Keratinocyte (primary cell): ENCODE data around the gene ZDHHC7. TPM values are rescaled to one million over a fixed set of nuclear protein-coding genes. Genes with fewer than 3 reads are reported as not detected.
A peak's percentile ranks its signal among the peaks of the same experiment; 100 is the strongest.

Experiments
- DNase-seq: peaks from one replicate; pipeline ENCODE4 v3.0.0-alpha.2; 2011; ENCODE audit warnings: low read depth, missing footprints, low spot score
- FAIRE-seq: peaks from 2 replicates; lab custom pipeline; 2011; peaks lifted over from hg19 to GRCh38; lab: Jason Lieb, UNC
- H2AFZ ChIP-seq: 2 replicates; pipeline ENCODE4 v1.6.0; 2012; ENCODE audit warnings: low read length, control low read depth, inconsistent platforms; ENCODE audit not compliant: control insufficient read depth
- H3K27ac ChIP-seq: 2 replicates; pipeline ENCODE4 v1.5.1; 2011; ENCODE audit warnings: low read length; ENCODE audit not compliant: control insufficient read depth, insufficient read depth
- H3K27me3 ChIP-seq: 3 replicates; pipeline ENCODE4 v1.6.0; 2011; ENCODE audit warnings: low read length; ENCODE audit not compliant: control insufficient read depth, insufficient read depth; ENCODE audit errors: extremely low read depth
- H3K36me3 ChIP-seq, 2 experiments: 2 replicates in 1 of 2; 3 replicates in 1 of 2; pipeline ENCODE4 v1.5.1; 2011; ENCODE audit warnings: low read length in 2 of 2, mild to moderate bottlenecking in 1 of 2; ENCODE audit not compliant: control insufficient read depth in 2 of 2, insufficient read depth in 2 of 2; ENCODE audit errors: extremely low read depth in 1 of 2
- H3K4me1 ChIP-seq: 3 replicates; pipeline ENCODE4 v1.5.1; 2011; ENCODE audit warnings: low read length; ENCODE audit not compliant: control insufficient read depth, insufficient read depth; ENCODE audit errors: extremely low read depth
- H3K4me2 ChIP-seq: 3 replicates; pipeline ENCODE4 v1.6.0; 2011; ENCODE audit warnings: low read depth, low read length; ENCODE audit not compliant: control insufficient read depth, insufficient read depth; ENCODE audit errors: extremely low read depth
- H3K4me3 ChIP-seq, 3 experiments: fragments of 200-600 bp in 1 of 3; sonication (generic) in 1 of 3; 2 replicates in 2 of 3; 3 replicates in 1 of 3; pipeline ENCODE4 v1.5.1; 2011 to 2016; ENCODE audit warnings: low read length in 3 of 3, mild to moderate bottlenecking in 3 of 3, control low read depth in 2 of 3, inconsistent platforms in 1 of 3, low read depth in 1 of 3, mixed read lengths in 1 of 3, mixed run types in 1 of 3, moderate library complexity in 1 of 3; ENCODE audit not compliant: control insufficient read depth in 2 of 3, insufficient read depth in 2 of 3; ENCODE audit errors: extremely low read depth in 1 of 3
- H3K79me2 ChIP-seq: 2 replicates; pipeline ENCODE4 v1.6.0; 2012; ENCODE audit warnings: low read length; ENCODE audit not compliant: control insufficient read depth, insufficient read depth
- H3K9ac ChIP-seq: 3 replicates; pipeline ENCODE4 v1.6.0; 2011; ENCODE audit warnings: low read length; ENCODE audit not compliant: control insufficient read depth, insufficient read depth; ENCODE audit errors: extremely low read depth
- H3K9me1 ChIP-seq: 3 replicates; pipeline ENCODE4 v1.6.0; 2011; ENCODE audit warnings: low read length; ENCODE audit not compliant: control insufficient read depth, insufficient read depth; ENCODE audit errors: extremely low read depth
- H3K9me3 ChIP-seq: 2 replicates; pipeline ENCODE4 v1.5.1; 2012; ENCODE audit warnings: low read depth, low read length; ENCODE audit not compliant: control insufficient read depth
- H4K20me1 ChIP-seq: 3 replicates; pipeline ENCODE4 v1.6.0; 2011; ENCODE audit warnings: low read length; ENCODE audit not compliant: control insufficient read depth, insufficient read depth; ENCODE audit errors: extremely low read depth
- CTCF ChIP-seq, 3 experiments: IDR thresholded peaks in 1 of 3; conservative IDR thresholded peaks in 1 of 3; optimal IDR thresholded peaks in 1 of 3; 2 replicates in 2 of 3; 3 replicates in 1 of 3; pipeline versions ENCODE3 to v1.5.1; 2011; ENCODE audit warnings: low read length in 3 of 3, mild to moderate bottlenecking in 3 of 3, moderate library complexity in 2 of 3, control low read depth in 1 of 3, inconsistent platforms in 1 of 3; ENCODE audit not compliant: insufficient read depth in 2 of 3; ENCODE audit errors: extremely low read depth in 1 of 3
- EZH2 ChIP-seq: IDR thresholded peaks from one replicate; pipeline ENCODE4 v1.6.1; 2012; ENCODE audit warnings: inconsistent platforms, mild to moderate bottlenecking, low read length, moderate library complexity
- dilution Hi-C: fragments of 300-500 bp; cut with MboI; formaldehyde crosslinking; loops from one replicate; pipeline ENCODE4 v1.7.0; 2020; ENCODE audit warnings: low sequenced_read_pairs; ENCODE audit not compliant: extremely low pct_ligation_motif_present
- polyA plus RNA-seq, 5 experiments: library from polyadenylated mRNA; depleted of rRNA in 3 of 5; stranded (reverse) in 3 of 5; stranded (forward) in 1 of 5; unstranded in 1 of 5; fragments of >200 nt; gene quantifications; 1 replicate in 1 of 5; 2 replicates in 3 of 5; 3 replicates in 1 of 5; pipeline versions ENCODE4 v1.2.1 to v1.2.3, GENCODE V29; 2011 to 2012; ENCODE audit warnings: missing spikeins in 2 of 5, low read depth in 1 of 5, low replicate concordance in 1 of 5

Gene ZDHHC7
- polyA plus RNA-seq, 1 donor (not counting 4 experiments of a cell fraction or from before 2014, with no cell fraction given): 37.8 TPM

GRCh38 chr16:85057948-85058347 lies 46.6 kb upstream of the ZDHHC7 start:
- Histone ChIP-seq H2AFZ (no peak overlapping the region), H4K20me1 (no peaks in the 10 kb centered on the region), H3K27ac (no peak overlapping the region), H3K4me3 (no peak overlapping the region), H3K9me3 (no peaks in the 10 kb centered on the region), H3K4me2 (no peak overlapping the region), H3K79me2 (no peaks in the 10 kb centered on the region), H3K9ac (no peak overlapping the region), H3K27me3 (no peaks in the 10 kb centered on the region), H3K4me1 (peaks cover 6% of the 10 kb centered on the region), H3K9me1 (no peaks in the 10 kb centered on the region), H3K36me3 (no peaks in the 10 kb centered on the region)
- TF ChIP-seq CTCF (optimal IDR thresholded peaks at IDR 0.05 in 1 of 3, IDR thresholded peaks at IDR 0.05 in 1 of 3, conservative IDR thresholded peaks at IDR 0.05 in 1 of 3; ENCODE audit: extremely low read depth in 1 of 3, insufficient read depth in 2 of 3, low read length in 3 of 3) (no peak), EZH2 (no peak)
- dilution Hi-C loops: no loop called here
- FAIRE-seq (no peak), DNase-seq (no peak)

GRCh38 chr16:85057212-85057889 lies 46.0 kb upstream of the ZDHHC7 start:
- dilution Hi-C loops: no loop called here
- no peak overlapping the region for H3K4me3 ChIP-seq
- H3K27me3 ChIP-seq: no peaks in the 10 kb centered on the region
- H3K36me3 ChIP-seq: no peaks in the 10 kb centered on the region
- H3K27ac ChIP-seq: no peak overlapping the region
- no peaks in the 10 kb centered on the region for H3K9me1 ChIP-seq
- no peaks in the 10 kb centered on the region for H3K9me3 ChIP-seq
- no peak for FAIRE-seq
- no peaks in the 10 kb centered on the region for H3K79me2 ChIP-seq
- peak in 2 of 3 experiments; percentile 9 to 14 for TF ChIP-seq CTCF (optimal IDR thresholded peaks at IDR 0.05 in 1 of 3, IDR thresholded peaks at IDR 0.05 in 1 of 3, conservative IDR thresholded peaks at IDR 0.05 in 1 of 3; ENCODE audit: extremely low read depth in 1 of 3, insufficient read depth in 2 of 3, low read length in 3 of 3)
- no peak for TF ChIP-seq EZH2
- H4K20me1 ChIP-seq: no peaks in the 10 kb centered on the region
- peaks cover 6% of the 10 kb centered on the region for H3K4me1 ChIP-seq
- DNase-seq: no peak
- no peak overlapping the region for H3K4me2 ChIP-seq
- H2AFZ ChIP-seq: no peak overlapping the region
- no peak overlapping the region for H3K9ac ChIP-seq
